ENCODE measurements around the gene SNRPA.
"Not testable (repeated sequence)": the region's sequence is repeated elsewhere in the genome, so short reads cannot be mapped to it uniquely, and the experiment has no call there.

SNRPA gene

GRCh38 chr19:40721936-40722661, 28.9 kb upstream of the SNRPA start:
- DNase-seq = no peak

- no peak for DNase-seq
These were observed 27.2 kb upstream of the SNRPA start for GRCh38 chr19:40723661-40724254.

- DNase-seq = no peak
These were observed 26.7 kb upstream of the SNRPA start for GRCh38 chr19:40724315-40724714.

- DNase-seq = no peak
These were observed 26.1 kb upstream of the SNRPA start for GRCh38 chr19:40724855-40725254.

DNA sequence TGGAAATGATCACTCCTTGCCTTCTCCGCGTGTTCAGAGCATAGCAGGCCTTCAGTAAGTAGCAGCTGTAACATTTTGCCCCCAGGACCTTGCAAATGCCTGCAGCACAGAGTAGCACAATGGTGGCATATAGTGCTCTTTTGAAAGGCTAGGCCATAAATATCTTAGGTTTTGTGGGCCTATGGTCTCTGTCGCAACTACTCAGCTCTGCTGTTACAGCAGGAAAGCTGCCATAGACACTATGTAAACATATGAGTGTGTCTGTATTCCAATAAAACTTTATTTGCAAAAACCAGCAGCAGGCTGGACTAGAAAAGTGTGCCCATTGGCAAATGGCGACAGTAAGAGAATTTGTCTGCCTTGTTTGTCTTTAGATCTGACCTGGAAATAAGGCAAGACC, 24.7 kb upstream of the SNRPA start:
- DNase-seq = no peak

DNA sequence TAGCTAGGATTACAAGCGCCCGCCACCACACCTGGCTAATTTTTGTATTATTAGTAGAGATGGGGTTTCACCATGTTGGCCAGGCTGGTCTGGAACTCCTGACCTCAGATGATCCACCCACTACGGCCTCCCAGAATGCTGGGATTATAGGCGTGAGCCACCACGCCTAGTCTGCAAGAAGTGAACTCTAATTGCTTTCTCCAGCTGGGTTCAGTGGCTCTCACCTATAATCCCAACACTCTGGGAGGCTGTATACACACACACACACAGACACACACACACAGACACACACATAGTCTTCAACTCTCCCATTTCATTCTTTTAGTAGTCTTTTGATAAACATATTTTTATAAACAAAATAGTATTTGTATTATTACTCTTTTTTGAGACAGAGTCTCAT, 20.9 kb upstream of the SNRPA start:
- DNase-seq = not testable (repeated sequence)

DNA sequence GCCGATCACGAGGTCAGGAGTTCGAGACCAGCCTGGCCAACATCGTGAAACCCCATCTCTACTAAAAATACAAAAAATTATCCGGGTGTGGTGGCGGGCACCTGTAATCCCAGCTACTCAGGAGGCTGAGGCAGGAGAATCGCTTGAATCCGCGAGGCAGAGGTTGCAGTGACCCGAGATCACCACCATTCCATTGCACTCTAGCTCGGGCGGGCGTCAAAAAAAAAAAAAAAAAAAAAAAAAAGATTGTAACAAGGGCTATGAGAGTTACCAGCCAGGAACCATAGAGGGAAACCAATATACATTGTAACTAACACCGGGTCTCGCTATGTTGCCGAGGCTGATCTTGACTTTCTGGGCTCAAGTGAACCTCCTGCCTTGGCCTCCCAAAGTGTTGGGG, 18.7 kb upstream of the SNRPA start:
- DNase-seq = not testable (repeated sequence)

DNA sequence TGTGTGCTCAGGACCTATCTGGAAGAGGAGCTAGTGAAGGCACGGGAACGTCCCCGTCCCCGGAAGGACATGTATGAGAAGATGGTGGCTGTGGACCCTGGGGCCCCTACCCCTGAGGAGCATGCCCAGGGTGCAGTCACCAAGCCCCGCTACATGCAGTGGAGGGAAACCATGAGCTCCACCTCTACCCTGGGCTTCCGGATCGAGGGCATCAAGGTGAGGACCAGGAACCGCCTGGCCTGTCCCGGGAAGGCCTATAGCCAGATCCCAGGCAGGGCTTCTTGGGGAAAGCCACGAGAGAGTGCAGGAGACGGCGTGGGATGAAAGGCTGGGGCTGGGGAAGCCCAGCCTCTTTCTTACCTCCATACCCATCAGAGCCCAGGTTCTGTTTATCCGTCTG, 17.9 kb upstream of the SNRPA start:
- no peak for DNase-seq

- no peak for DNase-seq
These were observed 15.8 kb upstream of the SNRPA start for GRCh38 chr19:40735013-40735771.

DNA sequence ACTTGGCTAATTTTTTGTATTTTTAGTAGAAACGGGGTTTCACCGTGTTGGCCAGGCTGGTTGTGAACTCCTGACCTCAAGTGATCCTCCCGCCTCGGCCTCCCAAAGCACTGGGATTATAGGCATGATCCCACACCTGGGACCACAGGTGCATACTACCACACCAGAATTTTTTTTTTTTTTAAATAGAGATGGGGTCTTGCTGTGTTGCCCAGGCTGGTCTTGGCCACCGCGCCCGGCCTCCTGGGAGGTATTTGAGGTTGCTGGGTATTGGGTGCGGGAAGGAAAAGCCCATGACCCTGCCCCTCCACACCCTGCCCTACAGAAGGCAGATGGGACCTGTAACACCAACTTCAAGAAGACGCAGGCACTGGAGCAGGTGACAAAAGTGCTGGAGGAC, 14.3 kb upstream of the SNRPA start:
- DNase-seq = no peak

DNA sequence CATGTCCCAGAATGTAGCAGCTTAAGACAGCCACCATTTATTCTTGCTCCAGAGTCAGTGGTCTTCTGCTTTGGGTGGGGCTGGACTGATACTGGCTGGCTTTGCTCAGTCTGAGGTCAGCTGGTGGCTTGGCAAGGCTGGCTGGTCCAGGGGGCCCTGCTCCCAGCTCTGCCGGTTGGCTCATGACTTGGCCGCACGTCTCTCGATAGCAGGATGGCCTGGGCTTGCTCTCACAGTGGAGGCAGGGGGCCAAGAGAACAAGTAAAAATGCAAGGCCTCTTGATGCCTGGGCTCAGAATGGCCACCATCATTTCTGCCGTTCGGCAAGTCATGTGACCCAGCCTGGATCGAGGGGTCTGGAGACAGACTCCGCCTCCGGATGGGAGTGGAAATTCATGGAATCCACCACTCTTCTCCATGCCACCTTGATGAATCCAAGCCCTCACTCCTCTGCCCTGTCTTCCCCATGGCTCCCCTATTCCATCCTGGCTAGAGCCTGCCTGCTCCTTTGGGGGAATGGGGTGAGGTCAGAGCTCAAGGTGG, 13.8 kb upstream of the SNRPA start:
- DNase-seq = no peak

GRCh38 chr19:40739030-40739839, 11.8 kb upstream of the SNRPA start:
- DNase-seq = no peak

- DNase-seq = no peak
These were observed 10.9 kb upstream of the SNRPA start for GRCh38 chr19:40739871-40740703.

DNA sequence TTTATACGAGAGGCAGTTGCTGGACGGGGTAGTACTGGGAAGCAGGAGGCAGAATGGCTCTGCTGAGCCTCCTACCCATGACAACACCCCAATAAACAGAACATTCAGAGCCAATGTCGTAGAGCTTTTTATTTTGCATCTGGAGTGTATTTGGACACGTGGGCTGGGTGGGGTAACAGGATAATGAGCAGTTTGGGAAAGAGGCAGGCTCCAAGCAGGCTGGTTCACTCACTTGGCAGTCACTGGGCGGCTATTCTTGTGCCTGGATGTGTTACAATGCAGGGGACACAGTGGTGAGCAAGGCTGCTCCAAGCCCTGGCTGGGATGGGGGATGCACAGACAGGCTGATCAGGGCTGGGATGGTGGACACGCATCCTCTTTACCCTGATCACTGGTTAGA, 10.3 kb upstream of the SNRPA start:
- no peak for DNase-seq

DNA sequence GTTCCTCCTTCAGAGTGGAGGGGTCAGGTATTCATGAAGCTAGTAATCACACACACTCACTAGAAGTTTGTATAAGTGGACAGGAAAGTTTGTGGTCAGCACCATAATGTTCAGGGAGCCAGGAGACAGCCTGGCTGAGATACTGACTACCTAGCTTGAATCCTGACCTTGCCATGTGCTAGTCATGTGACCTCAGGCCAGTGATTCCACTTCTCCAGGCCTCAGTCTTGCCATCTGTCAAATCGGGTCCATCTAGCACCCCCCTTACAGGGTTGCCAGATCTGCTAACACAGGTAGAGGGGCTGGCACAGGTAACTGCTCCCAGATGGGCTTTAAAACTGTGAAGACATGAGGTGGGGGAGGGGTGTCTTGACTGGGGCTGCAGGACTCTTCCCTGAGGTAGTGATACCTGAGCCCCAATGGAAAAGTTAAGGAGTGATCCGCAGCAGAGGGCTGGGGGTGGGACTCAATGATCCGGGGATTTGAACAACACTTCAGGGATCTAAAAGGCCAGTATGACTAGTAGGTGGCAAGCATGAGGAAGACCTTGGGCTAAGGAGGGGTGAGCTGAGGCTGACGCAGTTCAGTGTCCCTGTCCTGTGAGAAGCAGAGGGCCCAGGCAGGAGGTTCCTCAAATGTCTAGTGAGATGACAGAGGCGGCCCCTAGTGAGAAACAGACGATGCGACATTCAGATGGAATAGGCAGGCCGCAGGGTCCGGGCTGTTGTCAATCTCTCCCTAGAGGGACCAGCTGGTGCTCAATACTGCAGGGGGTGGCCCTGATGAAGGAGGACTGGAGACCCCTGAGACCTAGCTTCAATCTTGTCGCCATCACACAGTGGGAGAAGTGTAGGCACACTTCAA, 9.2 kb upstream of the SNRPA start:
- DNase-seq = no peak

GRCh38 chr19:40742477-40742876, 8.5 kb upstream of the SNRPA start:
- DNase-seq = no peak

- no peak for DNase-seq
These were observed 8.1 kb upstream of the SNRPA start for GRCh38 chr19:40742886-40743285.

GRCh38 chr19:40743926-40744325, 7.1 kb upstream of the SNRPA start:
- no peak for DNase-seq

DNA sequence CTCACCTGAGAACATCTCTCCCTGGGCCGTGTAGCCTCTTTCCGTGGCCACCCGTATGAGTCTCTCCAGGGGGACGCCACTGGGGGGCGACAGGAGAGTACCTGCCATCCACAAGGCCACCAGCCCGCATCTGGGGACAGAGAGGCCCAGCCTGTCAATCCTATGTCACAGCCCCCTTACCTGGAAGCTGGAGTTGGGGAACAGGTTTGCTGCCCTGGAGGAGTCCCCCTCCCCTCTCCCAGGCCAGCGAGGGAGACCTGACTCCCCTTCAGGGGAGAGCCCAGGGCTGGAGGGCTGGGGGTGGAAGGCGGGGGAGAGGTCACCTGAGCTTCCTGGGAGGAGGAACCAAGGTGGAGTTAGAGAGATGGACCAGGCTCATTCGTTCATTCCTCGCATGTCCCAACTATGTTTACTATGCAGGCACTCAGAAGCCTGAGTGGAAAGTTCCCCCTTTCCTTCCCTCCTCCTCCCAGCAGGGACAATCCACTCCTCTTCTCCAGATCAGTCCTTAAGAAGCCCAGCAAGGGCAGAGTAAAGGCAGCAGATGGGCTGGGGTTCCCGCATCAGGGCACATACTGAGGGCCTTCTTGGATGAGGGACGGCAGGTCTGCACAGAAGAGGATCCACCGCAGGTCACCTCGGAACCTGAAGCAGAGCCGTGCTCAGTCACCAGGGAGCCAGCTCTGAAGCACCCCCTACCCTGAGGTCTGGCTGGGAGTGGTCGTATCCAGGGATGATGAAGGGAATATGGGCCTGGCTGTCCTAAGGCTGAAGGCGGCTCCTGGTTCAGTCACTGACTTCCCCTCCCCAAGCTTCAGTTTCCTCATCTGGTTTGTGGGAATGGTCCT, 6.2 kb upstream of the SNRPA start:
- no peak for DNase-seq

GRCh38 chr19:40745402-40745780, 5.6 kb upstream of the SNRPA start:
- no peak for DNase-seq

All from stimulated activated CD4-positive, alpha-beta T cell treated with anti-CD3 and anti-CD28 coated beads, Interleukin-12 subunit alpha, Interleukin-12 subunit beta, amount 100 ng/mL, for 4 hours (primary cell).